HepG2 (cell line): Measurements from ENCODE around the gene GTF2A2. TPM values are rescaled to one million over a fixed set of nuclear protein-coding genes. Genes with fewer than 3 reads are reported as not detected.
A peak's percentile ranks its signal among the peaks of the same experiment; 100 is the strongest.

Experiments
- ARNT ChIP-seq: fragments of 450-650 bp; IDR thresholded peaks from 2 replicates; pipeline ENCODE4 v1.6.1; 2017
- GTF3A ChIP-seq: sonication (generic); formaldehyde crosslinking; conservative IDR thresholded peaks from 2 replicates; pipeline ENCODE4 v1.4.0; 2020; ENCODE audit warnings: mild to moderate bottlenecking, missing genetic modification reagents
- HOMEZ ChIP-seq: IDR thresholded peaks from 2 replicates; pipeline ENCODE4 v1.6.1; 2016; ENCODE audit warnings: low read depth
- JARID2 ChIP-seq: sonication (generic); formaldehyde crosslinking; IDR thresholded peaks from 2 replicates; pipeline ENCODE4 v1.8.1; 2023; ENCODE audit warnings: missing genetic modification reagents, inconsistent platforms; ENCODE audit not compliant: insufficient replicate concordance
- KDM3A ChIP-seq: IDR thresholded peaks from 2 replicates; pipeline ENCODE4 v1.6.1; 2018; ENCODE audit warnings: low read depth, missing compliant biosample characterization
- MED1 ChIP-seq: sonication (generic); formaldehyde crosslinking; IDR thresholded peaks from 2 replicates; pipeline ENCODE4 v1.4.0; 2020; ENCODE audit warnings: missing genetic modification reagents
- MLX ChIP-seq: IDR thresholded peaks from 2 replicates; pipeline ENCODE4 v1.6.1; 2016
- RARG ChIP-seq: sonication (generic); formaldehyde crosslinking; IDR thresholded peaks from 2 replicates; pipeline ENCODE4 v1.4.0; 2020; ENCODE audit warnings: low read depth, mild to moderate bottlenecking, missing genetic modification reagents
- RBM22 ChIP-seq: fragments of 200-400 bp; formaldehyde crosslinking; optimal IDR thresholded peaks from 2 replicates; pipeline ENCODE3; 2017; ENCODE audit warnings: mild to moderate bottlenecking, low read length, moderate library complexity
- RFXAP ChIP-seq: sonication (generic); formaldehyde crosslinking; IDR thresholded peaks from 2 replicates; pipeline ENCODE4 v1.4.0; 2020; ENCODE audit warnings: missing genetic modification reagents, borderline replicate concordance
- SNAPC2 ChIP-seq: sonication (generic); formaldehyde crosslinking; IDR thresholded peaks from 2 replicates; pipeline ENCODE4 v1.8.1; 2022; ENCODE audit warnings: mild to moderate bottlenecking, missing genetic modification reagents
- TBX3 ChIP-seq: fragments of 450-650 bp; IDR thresholded peaks from 2 replicates; pipeline ENCODE4 v1.6.1; 2017; ENCODE audit warnings: antibody characterized with exemption, mild to moderate bottlenecking, inconsistent platforms, borderline replicate concordance
- TFAP4 ChIP-seq: sonication (generic); IDR thresholded peaks from 2 replicates; pipeline ENCODE4 v1.6.1; 2016; ENCODE audit warnings: low read depth, borderline replicate concordance
- TFDP2 ChIP-seq: sonication (generic); formaldehyde crosslinking; IDR thresholded peaks from 2 replicates; pipeline ENCODE4 v1.4.0; 2020; ENCODE audit warnings: missing genetic modification reagents
- THAP9 ChIP-seq: sonication (generic); formaldehyde crosslinking; IDR thresholded peaks from 2 replicates; pipeline ENCODE4; 2020; ENCODE audit warnings: missing genetic modification reagents, mild to moderate bottlenecking, borderline replicate concordance
- ZGPAT ChIP-seq: IDR thresholded peaks from 2 replicates; pipeline ENCODE4 v1.6.1; 2016; ENCODE audit warnings: mild to moderate bottlenecking
- ZNF160 ChIP-seq: sonication (generic); formaldehyde crosslinking; IDR thresholded peaks from 2 replicates; pipeline ENCODE4 v1.8.0; 2022; ENCODE audit warnings: mild to moderate bottlenecking, inconsistent platforms, missing genetic modification reagents
- ZNF546 ChIP-seq: sonication (generic); formaldehyde crosslinking; conservative IDR thresholded peaks from 2 replicates; pipeline ENCODE4 v1.8.1; 2023; ENCODE audit warnings: mild to moderate bottlenecking, missing genetic modification reagents
- ZNF639 ChIP-seq: conservative IDR thresholded peaks from 2 replicates; pipeline ENCODE4 v1.6.1; 2018; ENCODE audit warnings: missing genetic modification reagents
- polyA plus RNA-seq, 8 experiments: library from polyadenylated mRNA; depleted of rRNA in 3 of 8; stranded (reverse) in 7 of 8; unstranded in 1 of 8; fragments of >200 nt; fragmentation: Illumina TruSeq in 4 of 8; extraction: Trizol in 4 of 8; gene quantifications; 2 replicates each; pipeline versions ENCODE4 v1.2.1 to v1.2.3, GENCODE V29; 2011 to 2016; ENCODE audit warnings: low read depth in 4 of 8, missing spikeins in 1 of 8, mixed read lengths in 1 of 8; ENCODE audit not compliant: insufficient read depth in 1 of 8
- total RNA-seq, 5 experiments: library from RNA; depleted of rRNA; stranded (reverse); fragments of >200 nt; fragmentation: Illumina TruSeq; extraction: Trizol; gene quantifications; 2 replicates each; pipeline ENCODE4 v1.2.3, GENCODE V29; 2016; ENCODE audit warnings: low read depth in 1 of 5

Gene GTF2A2
- total and polyA plus RNA-seq, 2 of the 13 experiments (the other 11 are each of a cell fraction or from before 2014, with no cell fraction given) = 24.4 to 106 TPM

- peak; percentile 84 for TF ChIP-seq ZNF639 (CRISPR knock-in tag)
- TF ChIP-seq ZGPAT = peak; percentile 89
- TF ChIP-seq RFXAP = peak; percentile 64; the same call in 1 of the 2 replicates
- TF ChIP-seq RARG = no peak
- TF ChIP-seq KDM3A (CRISPR knock-in tag) = no peak; the same call in 1 of the 2 replicates
- TF ChIP-seq ZNF160 (CRISPR knock-in tag) = no peak
- no peak for TF ChIP-seq ZNF546
- no peak; the same call in 1 of the 2 replicates for TF ChIP-seq SNAPC2
- TF ChIP-seq TBX3 = no peak
- TF ChIP-seq HOMEZ (CRISPR knock-in tag) = 0 out of 2 replicates have a peak, but pooled peaks have one; percentile 33
- TF ChIP-seq ARNT = no peak
- no peak for TF ChIP-seq MLX (CRISPR knock-in tag)
- no peak for TF ChIP-seq GTF3A (CRISPR knock-in tag)
- TF ChIP-seq TFAP4 = peak; percentile 75
- peak; percentile 66 for TF ChIP-seq TFDP2 (CRISPR knock-in tag)
- peak; percentile 87; the same call in 1 of the 2 replicates for TF ChIP-seq THAP9 (CRISPR knock-in tag)
- TF ChIP-seq MED1 (CRISPR knock-in tag) = peak; percentile 59
- TF ChIP-seq JARID2 (CRISPR knock-in tag) = no peak
- no peak for TF ChIP-seq RBM22
Observed at GRCh38 chr15:59688782-59689625, 31.7 kb upstream of the GTF2A2 start, which contains the start of gene BNIP2 (continued).
